Endodermal cell (in vitro differentiated cells): ENCODE results near the gene RNF130. TPM values are rescaled to one million over a fixed set of nuclear protein-coding genes. Genes with fewer than 3 reads are reported as not detected.

Experiments
- DNase-seq: peaks from one replicate; pipeline ENCODE4 v3.0.0-alpha.2; 2017
- H3K27ac ChIP-seq: 2 replicates; pipeline ENCODE4 v1.5.1; 2013; ENCODE audit warnings: mild to moderate bottlenecking, low read depth, low read length, moderate library complexity
- H3K27me3 ChIP-seq: 2 replicates; pipeline ENCODE4 v1.6.1; 2013; ENCODE audit warnings: mild to moderate bottlenecking, low read length, moderate library complexity; ENCODE audit not compliant: insufficient read depth, control insufficient read depth, poor library complexity, severe bottlenecking
- H3K36me3 ChIP-seq: 2 replicates; pipeline ENCODE4 v1.7.0; 2013; ENCODE audit warnings: mild to moderate bottlenecking, low read length, moderate library complexity; ENCODE audit not compliant: control insufficient read depth, insufficient read depth
- H3K4me1 ChIP-seq: one replicate; pipeline ENCODE4 v1.7.0; 2013; ENCODE audit warnings: low read length; ENCODE audit not compliant: control insufficient read depth, insufficient read depth
- H3K4me3 ChIP-seq: 2 replicates; pipeline ENCODE4 v1.5.1; 2013; ENCODE audit warnings: mild to moderate bottlenecking, low read length, moderate library complexity
- H3K9ac ChIP-seq: 2 replicates; pipeline ENCODE4 v1.6.1; 2013; ENCODE audit warnings: mild to moderate bottlenecking, low read length, moderate library complexity; ENCODE audit not compliant: poor library complexity, severe bottlenecking; ENCODE audit errors: extremely low read depth
- H3K9me3 ChIP-seq: 2 replicates; pipeline ENCODE4 v1.6.1; 2013; ENCODE audit warnings: mild to moderate bottlenecking, low read length, moderate library complexity; ENCODE audit not compliant: control insufficient read depth
- H3K27ac Mint-ChIP-seq: 2 replicates; pipeline ENCODE4 v1.8.0; 2020; ENCODE audit warnings: mixed read lengths
- H3K27me3 Mint-ChIP-seq: 2 replicates; pipeline ENCODE4 v1.8.0; 2021; ENCODE audit warnings: mild to moderate bottlenecking, mixed read lengths; ENCODE audit not compliant: insufficient read depth
- H3K36me3 Mint-ChIP-seq: 2 replicates; pipeline ENCODE4 v1.8.0; 2020; ENCODE audit warnings: low read depth, mixed read lengths
- H3K4me1 Mint-ChIP-seq: 2 replicates; pipeline ENCODE4 v1.8.0; 2020; ENCODE audit warnings: mixed read lengths
- H3K4me3 Mint-ChIP-seq: 2 replicates; pipeline ENCODE4 v1.8.0; 2020; ENCODE audit warnings: mild to moderate bottlenecking, moderate library complexity, mixed read lengths
- H3K9me3 Mint-ChIP-seq: 2 replicates; pipeline ENCODE4 v1.8.0; 2020; ENCODE audit warnings: mild to moderate bottlenecking, mixed read lengths
- CTCF ChIP-seq: fragments of 200-600 bp; sonication (generic); conservative IDR thresholded peaks from 2 replicates; pipeline ENCODE4 v1.5.0; 2021; ENCODE audit warnings: antibody characterized with exemption, mild to moderate bottlenecking
- WGBS, 2 experiments: methylation state at CpG; one replicate each; pipeline versions ENCODE4 v1.1.5 to v1.1.7; 2013; ENCODE audit warnings: missing lambda C conversion rate in 2 of 2, mixed read lengths in 1 of 2; ENCODE audit not compliant: insufficient coverage in 1 of 2, insufficient read length in 1 of 2; 5-methylcytosine and 5-hydroxymethylcytosine counted together
- total RNA-seq, 2 donors: library from RNA; stranded (reverse); fragmentation: NEBNext Ultra II Directional in 1 of 2; extraction: Animal tissue kit (Norgen Biotek cat#: 25700) in 1 of 2; gene quantifications; 2 replicates in 1 of 2; 3 replicates in 1 of 2; pipeline ENCODE4 v1.2.1, GENCODE V29; 2021

RNF130 gene
- total RNA-seq, 2 donors from 2014 or later, result 64.7 to 74.4 TPM

- WGBS, 2 experiments, result 83 to 91% methylated on average over 7 to 9 of the region's 9 CpGs
- no peak overlapping the region for H3K27ac ChIP-seq
- Mint-ChIP-seq H3K4me1 (no peaks in the 10 kb centered on the region), H3K36me3 (no peaks in the 10 kb centered on the region), H3K4me3 (no peak overlapping the region), H3K9me3 (no peaks in the 10 kb centered on the region), H3K27me3 (peaks cover 7% of the 10 kb centered on the region), H3K27ac (no peak overlapping the region)
- H3K9ac ChIP-seq, result no peak overlapping the region
- H3K27me3 ChIP-seq, result no peaks in the 10 kb centered on the region
- DNase-seq, result peak; percentile 37
- no peaks in the 10 kb centered on the region for H3K9me3 ChIP-seq
- H3K4me3 ChIP-seq, result no peak overlapping the region
- H3K36me3 ChIP-seq, result no peaks in the 10 kb centered on the region
- TF ChIP-seq CTCF, result no peak
- H3K4me1 ChIP-seq, result no peaks in the 10 kb centered on the region
Measured at GRCh38 chr5:180093651-180094382, 22.3 kb upstream of the RNF130 start.

- 94 to 95% methylated on average over 4 to 6 of the region's 6 CpGs for WGBS, 2 experiments
- TF ChIP-seq CTCF, result no peak
- Mint-ChIP-seq H3K27ac (no peak overlapping the region), H3K27me3 (peaks cover 7% of the 10 kb centered on the region), H3K9me3 (no peaks in the 10 kb centered on the region), H3K4me3 (no peak overlapping the region), H3K36me3 (no peaks in the 10 kb centered on the region), H3K4me1 (no peaks in the 10 kb centered on the region)
- Histone ChIP-seq H3K9ac (no peak overlapping the region), H3K9me3 (no peaks in the 10 kb centered on the region), H3K27me3 (no peaks in the 10 kb centered on the region), H3K4me3 (no peak overlapping the region), H3K27ac (no peak overlapping the region), H3K36me3 (no peaks in the 10 kb centered on the region), H3K4me1 (no peaks in the 10 kb centered on the region)
- DNase-seq, result no peak
Measured at GRCh38 chr5:180093241-180093640, 21.7 kb upstream of the RNF130 start.

- H3K27ac ChIP-seq, result no peak overlapping the region
- Mint-ChIP-seq H3K4me1 (peaks cover 4% of the 10 kb centered on the region), H3K27me3 (peaks cover 7% of the 10 kb centered on the region), H3K4me3 (peak overlapping the region; percentile 71), H3K36me3 (no peaks in the 10 kb centered on the region), H3K27ac (peak overlapping the region; percentile 74), H3K9me3 (no peaks in the 10 kb centered on the region)
- H3K9ac ChIP-seq, result no peak overlapping the region
- H3K4me1 ChIP-seq, result no peaks in the 10 kb centered on the region
- 24 to 27% methylated on average over 8 to 13 of the region's 17 CpGs for WGBS, 2 experiments
- peak; percentile 92 for DNase-seq
- no peaks in the 10 kb centered on the region for H3K27me3 ChIP-seq
- no peaks in the 10 kb centered on the region for H3K36me3 ChIP-seq
- no peaks in the 10 kb centered on the region for H3K9me3 ChIP-seq
- peak; percentile 70 for TF ChIP-seq CTCF
- no peak overlapping the region for H3K4me3 ChIP-seq
Measured at GRCh38 chr5:180090769-180091546, 19.4 kb upstream of the RNF130 start.
